Measurements from ENCODE around the gene PMPCA. TPM values are rescaled to one million over a fixed set of nuclear protein-coding genes. Genes with fewer than 3 reads are reported as not detected.

Gene PMPCA
- total and polyA plus RNA-seq, 2 of the 13 experiments (the other 11 are each of a cell fraction or from before 2014, with no cell fraction given) = 70.2 to 88.4 TPM

GRCh38 chr9:136438548-136439480 is 28.4 kb downstream of the PMPCA start (continued):
- no peak for TF ChIP-seq NR1H2 (CRISPR knock-in tag; IDR thresholded peaks at IDR 0.05; ENCODE audit: borderline replicate concordance, low read depth)
- no peak for TF ChIP-seq SYNCRIP (IDR thresholded peaks at IDR 0.05; ENCODE audit: insufficient read depth, low read depth, low read length)
- no peak for TF ChIP-seq ZBTB7A (CRISPR knock-in tag; IDR thresholded peaks at IDR 0.05)
- no peak for TF ChIP-seq KDM5A (IDR thresholded peaks at IDR 0.05; ENCODE audit: borderline replicate concordance, low read length)
- no peak for TF ChIP-seq JUND (CRISPR knock-in tag; IDR thresholded peaks at IDR 0.05)
- no peak for TF ChIP-seq GTF2F1 (IDR thresholded peaks at IDR 0.05; ENCODE audit: low read length)
- peak; percentile 84; the same call in 1 of the 2 replicates for TF ChIP-seq ZFX (CRISPR knock-in tag; IDR thresholded peaks at IDR 0.05; ENCODE audit: low read depth)
- no peak for TF ChIP-seq SATB2 (CRISPR knock-in tag; IDR thresholded peaks at IDR 0.05)
- TF ChIP-seq GMEB1 (CRISPR knock-in tag; IDR thresholded peaks at IDR 0.05; ENCODE audit: borderline replicate concordance) = no peak
- TF ChIP-seq NR3C1 (CRISPR knock-in tag; IDR thresholded peaks at IDR 0.05) = no peak
- TF ChIP-seq RORA (CRISPR knock-in tag; IDR thresholded peaks at IDR 0.05) = no peak
- no peak for TF ChIP-seq ZNF333 (CRISPR knock-in tag; IDR thresholded peaks at IDR 0.05; ENCODE audit: borderline replicate concordance)
- no peak for TF ChIP-seq GATAD1 (CRISPR knock-in tag; IDR thresholded peaks at IDR 0.05)
- TF ChIP-seq NR2C2 (CRISPR knock-in tag; IDR thresholded peaks at IDR 0.05; ENCODE audit: borderline replicate concordance) = no peak
- TF ChIP-seq ZNF543 (CRISPR knock-in tag; IDR thresholded peaks at IDR 0.05) = no peak
- peak; percentile 73 for TF ChIP-seq ZC3H13 (CRISPR knock-in tag; IDR thresholded peaks at IDR 0.05)
- TF ChIP-seq PHF5A (CRISPR knock-in tag; IDR thresholded peaks at IDR 0.05; ENCODE audit: low read depth, unreplicated experiment) = no peak
- TF ChIP-seq ZNF484 (CRISPR knock-in tag; IDR thresholded peaks at IDR 0.05; ENCODE audit: borderline replicate concordance, low read depth) = no peak
- TF ChIP-seq JUN (CRISPR knock-in tag; IDR thresholded peaks at IDR 0.05) = no peak
- 0 out of 2 replicates have a peak, but pooled peaks have one; percentile 18 for TF ChIP-seq BORCS8-MEF2B (CRISPR knock-in tag; IDR thresholded peaks at IDR 0.05)
- no peak for TF ChIP-seq ZNF496 (CRISPR knock-in tag; IDR thresholded peaks at IDR 0.05; ENCODE audit: insufficient replicate concordance)
- no peak for TF ChIP-seq ZNF614 (CRISPR knock-in tag; IDR thresholded peaks at IDR 0.05; ENCODE audit: borderline replicate concordance)
- no peak for TF ChIP-seq TAF15 (IDR thresholded peaks at IDR 0.05; ENCODE audit: low read depth, low read length, poor library complexity, severe bottlenecking)
- no peak for TF ChIP-seq ZNF441 (CRISPR knock-in tag; IDR thresholded peaks at IDR 0.05; ENCODE audit: borderline replicate concordance)
- TF ChIP-seq HOXA3 (CRISPR knock-in tag; IDR thresholded peaks at IDR 0.05) = 0 out of 2 replicates have a peak, but pooled peaks have one; percentile 10
- no peak for TF ChIP-seq TFDP1 (CRISPR knock-in tag; IDR thresholded peaks at IDR 0.05; ENCODE audit: borderline replicate concordance)
- TF ChIP-seq ZSCAN20 (CRISPR knock-in tag; IDR thresholded peaks at IDR 0.05; ENCODE audit: borderline replicate concordance) = no peak
- TF ChIP-seq KDM3A (CRISPR knock-in tag; IDR thresholded peaks at IDR 0.05; ENCODE audit: low read depth) = no peak
- TF ChIP-seq EHMT2 (IDR thresholded peaks at IDR 0.05; ENCODE audit: borderline replicate concordance, low read depth, low read length) = no peak

All from HepG2 (cell line).